ENCODE results near the gene CHD6.

DNA sequence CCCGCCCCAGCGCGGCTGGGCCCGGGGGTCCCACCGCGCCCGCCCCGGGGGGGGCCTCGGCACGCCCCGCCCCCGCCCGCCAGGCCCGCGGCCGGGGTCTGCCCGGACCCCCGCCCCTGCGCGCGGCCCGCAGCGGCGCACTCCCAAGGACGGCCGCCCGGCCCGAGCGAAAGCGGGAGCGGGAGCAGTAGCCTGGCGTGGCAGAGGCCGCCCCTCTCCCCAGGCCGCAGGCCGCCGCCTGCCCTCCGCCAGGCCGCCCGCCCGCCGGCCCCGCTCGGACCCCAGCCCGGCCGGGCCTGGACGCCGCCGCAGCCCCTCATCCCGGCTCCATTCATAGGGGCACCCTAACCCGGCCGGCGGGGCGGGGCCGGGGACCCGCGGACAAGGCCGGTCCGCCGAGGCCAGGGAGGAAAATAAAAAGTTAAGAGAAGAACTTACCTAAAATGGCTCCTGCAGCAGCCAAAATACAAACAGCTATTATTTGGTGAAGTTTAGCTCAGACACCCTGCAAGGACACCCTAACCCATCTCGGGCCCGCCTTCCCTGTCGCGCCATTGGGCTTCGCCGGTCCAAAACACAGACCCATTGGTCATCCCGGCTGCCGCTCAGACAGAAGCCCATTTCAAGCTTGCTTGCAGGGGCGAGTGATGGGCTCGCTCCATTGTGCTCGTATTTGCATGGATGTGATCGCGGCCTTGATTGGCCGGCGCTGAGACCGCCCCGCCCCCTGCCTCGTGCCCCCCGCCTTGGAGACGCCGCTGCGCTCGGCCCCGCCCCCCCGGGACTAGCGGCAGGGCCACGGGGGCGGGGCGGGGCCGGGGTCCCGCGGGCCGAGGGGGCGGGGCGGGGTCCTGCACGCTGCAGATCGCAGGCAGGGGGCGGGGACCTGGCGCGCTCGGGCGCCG, at the start of gene CHD6:
- TF ChIP-seq, protein P1, sequence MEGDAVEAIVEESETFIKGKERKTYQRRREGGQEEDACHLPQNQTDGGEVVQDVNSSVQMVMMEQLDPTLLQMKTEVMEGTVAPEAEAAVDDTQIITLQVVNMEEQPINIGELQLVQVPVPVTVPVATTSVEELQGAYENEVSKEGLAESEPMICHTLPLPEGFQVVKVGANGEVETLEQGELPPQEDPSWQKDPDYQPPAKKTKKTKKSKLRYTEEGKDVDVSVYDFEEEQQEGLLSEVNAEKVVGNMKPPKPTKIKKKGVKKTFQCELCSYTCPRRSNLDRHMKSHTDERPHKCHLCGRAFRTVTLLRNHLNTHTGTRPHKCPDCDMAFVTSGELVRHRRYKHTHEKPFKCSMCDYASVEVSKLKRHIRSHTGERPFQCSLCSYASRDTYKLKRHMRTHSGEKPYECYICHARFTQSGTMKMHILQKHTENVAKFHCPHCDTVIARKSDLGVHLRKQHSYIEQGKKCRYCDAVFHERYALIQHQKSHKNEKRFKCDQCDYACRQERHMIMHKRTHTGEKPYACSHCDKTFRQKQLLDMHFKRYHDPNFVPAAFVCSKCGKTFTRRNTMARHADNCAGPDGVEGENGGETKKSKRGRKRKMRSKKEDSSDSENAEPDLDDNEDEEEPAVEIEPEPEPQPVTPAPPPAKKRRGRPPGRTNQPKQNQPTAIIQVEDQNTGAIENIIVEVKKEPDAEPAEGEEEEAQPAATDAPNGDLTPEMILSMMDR (IDR thresholded peaks at IDR 0.05): no peak
- TF ChIP-seq POLR2A (IDR thresholded peaks at IDR 0.05): peak in 1 of 2 donors; percentile 51
- peak in 2 of 3 donors; percentile 11 to 47 for TF ChIP-seq POLR2AphosphoS5 (IDR thresholded peaks at IDR 0.05)
- TF ChIP-seq EP300 (IDR thresholded peaks at IDR 0.05): no peak
